CD14-positive monocyte (primary cell): Measurements from ENCODE around the gene TTC7B. TPM values are rescaled to one million over a fixed set of nuclear protein-coding genes. Genes with fewer than 3 reads are reported as not detected.

ENCODE experiments used
- DNase-seq, 3 donors: peaks; one replicate each; pipeline ENCODE4 v3.0.0-alpha.2; 2011 to 2022
- H2AFZ ChIP-seq: 2 replicates; pipeline ENCODE4 v1.6.0; 2012; ENCODE audit warnings: mild to moderate bottlenecking, low read depth, low read length, inconsistent platforms; ENCODE audit not compliant: insufficient read depth, poor library complexity, severe bottlenecking
- H3K27ac ChIP-seq, 2 donors: 1 replicate in 1 of 2; 2 replicates in 1 of 2; pipeline ENCODE4 v1.5.1; 2012 to 2013; ENCODE audit warnings: low read length in 2 of 2, control low read depth in 1 of 2, inconsistent platforms in 1 of 2, low read depth in 1 of 2, mild to moderate bottlenecking in 1 of 2
- H3K27me3 ChIP-seq, 2 donors: one replicate each; pipeline versions ENCODE4 v1.6.0 to v1.6.1; 2011 to 2013; ENCODE audit warnings: low read length in 2 of 2; ENCODE audit not compliant: control insufficient read depth in 2 of 2, insufficient read depth in 2 of 2
- H3K36me3 ChIP-seq, 2 donors: replicated peaks in 1 of 2; 1 replicate in 1 of 2; 2 replicates in 1 of 2; pipeline versions ENCODE4 v1.5.1 to v1.6.1; 2012 to 2013; ENCODE audit warnings: low read length in 2 of 2, control low read depth in 1 of 2, inconsistent platforms in 1 of 2, mild to moderate bottlenecking in 1 of 2; ENCODE audit not compliant: insufficient read depth in 2 of 2, control insufficient read depth in 1 of 2
- H3K4me1 ChIP-seq, 2 donors: 1 replicate in 1 of 2; 2 replicates in 1 of 2; pipeline versions ENCODE4 v1.5.1 to v1.6.1; 2012 to 2013; ENCODE audit warnings: low read length in 2 of 2, control low read depth in 1 of 2, inconsistent platforms in 1 of 2, mild to moderate bottlenecking in 1 of 2, moderate library complexity in 1 of 2; ENCODE audit not compliant: insufficient read depth in 2 of 2, control insufficient read depth in 1 of 2
- H3K4me2 ChIP-seq: replicated peaks from 2 replicates; pipeline ENCODE3; 2012; ENCODE audit warnings: low read length, moderate library complexity, mild to moderate bottlenecking; ENCODE audit not compliant: poor library complexity, severe bottlenecking; ENCODE audit errors: extremely low read depth
- H3K4me3 ChIP-seq, 3 experiments: fragments of 200-600 bp in 1 of 3; sonication (generic) in 1 of 3; replicated peaks in 1 of 3; 1 replicate in 2 of 3; 2 replicates in 1 of 3; pipeline ENCODE4 v1.5.1; 2011 to 2013; ENCODE audit warnings: low read length in 3 of 3, mild to moderate bottlenecking in 3 of 3, control low read depth in 2 of 3, low read depth in 2 of 3, inconsistent platforms in 1 of 3, moderate library complexity in 1 of 3
- H3K79me2 ChIP-seq: 2 replicates; pipeline ENCODE4 v1.6.0; 2012; ENCODE audit warnings: mild to moderate bottlenecking, control low read depth, inconsistent platforms, low read length, moderate library complexity; ENCODE audit not compliant: insufficient read depth
- H3K9ac ChIP-seq: 2 replicates; pipeline ENCODE4 v1.6.0; 2017; ENCODE audit warnings: low read length, mild to moderate bottlenecking; ENCODE audit not compliant: insufficient read depth, poor library complexity, severe bottlenecking
- H3K9me3 ChIP-seq, 2 donors: replicated peaks in 1 of 2; 1 replicate in 1 of 2; 2 replicates in 1 of 2; pipeline versions ENCODE4 v1.5.1 to v1.6.1; 2012 to 2013; ENCODE audit warnings: low read length in 2 of 2, control low read depth in 1 of 2; ENCODE audit not compliant: control insufficient read depth in 1 of 2, insufficient read depth in 1 of 2
- H4K20me1 ChIP-seq: 2 replicates; pipeline ENCODE4 v1.6.0; 2012; ENCODE audit warnings: mild to moderate bottlenecking, low read length, control low read depth, moderate library complexity; ENCODE audit not compliant: insufficient read depth
- H3K27ac Mint-ChIP-seq, 7 donors: one replicate each; pipeline ENCODE4 v1.8.0; 2020; ENCODE audit warnings: mild to moderate bottlenecking in 7 of 7, mixed read lengths in 7 of 7, moderate library complexity in 6 of 7, inconsistent platforms in 2 of 7
- H3K27me3 Mint-ChIP-seq, 3 donors: one replicate each; pipeline ENCODE4 v1.8.0; 2021 to 2022; ENCODE audit warnings: low read depth in 3 of 3, mild to moderate bottlenecking in 3 of 3, mixed read lengths in 3 of 3, moderate library complexity in 3 of 3, inconsistent platforms in 1 of 3
- H3K36me3 Mint-ChIP-seq, 2 donors: one replicate each; pipeline ENCODE4 v1.8.0; 2020; ENCODE audit warnings: mixed read lengths in 2 of 2, inconsistent platforms in 1 of 2, mild to moderate bottlenecking in 1 of 2
- H3K4me1 Mint-ChIP-seq: one replicate; pipeline ENCODE4 v1.8.0; 2020; ENCODE audit warnings: mild to moderate bottlenecking, mixed read lengths
- H3K4me3 Mint-ChIP-seq, 2 donors: one replicate each; pipeline ENCODE4 v1.8.0; 2020; ENCODE audit warnings: mild to moderate bottlenecking in 2 of 2, mixed read lengths in 2 of 2, moderate library complexity in 1 of 2
- H3K9me3 Mint-ChIP-seq, 7 donors: one replicate each; pipeline ENCODE4 v1.8.0; 2020 to 2022; ENCODE audit warnings: mixed read lengths in 7 of 7, mild to moderate bottlenecking in 6 of 7, moderate library complexity in 6 of 7, inconsistent platforms in 2 of 7
- CTCF ChIP-seq: fragments of 200-600 bp; IDR thresholded peaks from one replicate; pipeline ENCODE4 v1.8.0; 2022; ENCODE audit warnings: antibody characterized with exemption, mild to moderate bottlenecking
- WGBS: methylation state at CpG from one replicate; pipeline ENCODE4 v1.1.5; 2013; ENCODE audit warnings: missing lambda C conversion rate; ENCODE audit not compliant: insufficient coverage; 5-methylcytosine and 5-hydroxymethylcytosine counted together
- intact Hi-C, 2 donors: fragments of 100-400 bp; cut with micrococcal nuclease; formaldehyde crosslinking; loops; one replicate each; pipeline versions ENCODE4 v1.15.0 to v1.15.1; 2023
- polyA plus RNA-seq, 3 donors: library from polyadenylated mRNA; depleted of rRNA in 1 of 3; unstranded in 2 of 3; stranded (reverse) in 1 of 3; fragments of 300-500 nt in 2 of 3; fragments of >200 nt in 1 of 3; fragmentation: Illumina TruSeq in 2 of 3; gene quantifications; 1 replicate in 2 of 3; 2 replicates in 1 of 3; pipeline ENCODE4 v1.2.3, GENCODE V29; 2012 to 2021

TTC7B gene
- polyA plus RNA-seq, 3 donors = 0.87 to 2.6 (median 1.2) TPM

- no peak for DNase-seq
- Mint-ChIP-seq H3K27me3 (no peaks in the 10 kb centered on the region), H3K4me1 (no peaks in the 10 kb centered on the region), H3K9me3 (no peaks in the 10 kb centered on the region), H3K27ac (no peak overlapping the region), H3K4me3 (no peak overlapping the region), H3K36me3 (no peaks in the 10 kb centered on the region)
- H3K9me3 ChIP-seq = no peaks in the 10 kb centered on the region
- no peak for TF ChIP-seq CTCF
- H3K36me3 ChIP-seq = no peaks in the 10 kb centered on the region
- no peak overlapping the region for H3K9ac ChIP-seq
- H3K4me1 ChIP-seq = no peaks in the 10 kb centered on the region
- intact Hi-C loops = no loop called here
- no peaks in the 10 kb centered on the region for H4K20me1 ChIP-seq
- no peaks in the 10 kb centered on the region for H3K27me3 ChIP-seq
- no peak overlapping the region for H3K4me2 ChIP-seq
- H3K27ac ChIP-seq = no peak overlapping the region
- H2AFZ ChIP-seq = no peak overlapping the region
- WGBS = no CpG with 5 or more reads among the region's 1 CpG
- no peaks in the 10 kb centered on the region for H3K79me2 ChIP-seq
- H3K4me3 ChIP-seq = no peak overlapping the region
Observed at GRCh38 chr14:90714811-90715210, 101.4 kb downstream of the TTC7B start.

- H2AFZ ChIP-seq = no peak overlapping the region
- H3K4me3 Mint-ChIP-seq = no peak overlapping the region
- peaks cover 10% of the 10 kb centered on the region for H3K4me1 Mint-ChIP-seq
- no peak overlapping the region for H3K4me3 ChIP-seq
- no peaks in the 10 kb centered on the region for H3K9me3 Mint-ChIP-seq
- H3K9me3 ChIP-seq = no peaks in the 10 kb centered on the region
- no peak overlapping the region for H3K27ac ChIP-seq
- H4K20me1 ChIP-seq = no peaks in the 10 kb centered on the region
- no peaks in the 10 kb centered on the region for H3K27me3 ChIP-seq
- H3K36me3 Mint-ChIP-seq = peaks cover 0 to 2% of the 10 kb centered on the region in 2 donors
- H3K36me3 ChIP-seq = no peaks in the 10 kb centered on the region
- no peak for TF ChIP-seq CTCF
- H3K27ac Mint-ChIP-seq = no peak overlapping the region
- no peak for DNase-seq
- no peak overlapping the region for H3K4me2 ChIP-seq
- 95% methylated on average over 4 of the region's 9 CpGs for WGBS
- no peaks in the 10 kb centered on the region for H3K27me3 Mint-ChIP-seq
- no peaks in the 10 kb centered on the region for H3K79me2 ChIP-seq
- peaks cover 5 to 7% of the 10 kb centered on the region in 2 donors for H3K4me1 ChIP-seq
- no peak overlapping the region for H3K9ac ChIP-seq
- intact Hi-C loops = no loop called here
Observed at GRCh38 chr14:90704738-90705392, 111.4 kb downstream of the TTC7B start.
